Natural killer cell (primary cell): ENCODE data around the gene GAL3ST3. TPM values are rescaled to one million over a fixed set of nuclear protein-coding genes. Genes with fewer than 3 reads are reported as not detected.
"Not testable (repeated sequence)": the region's sequence is repeated elsewhere in the genome, so short reads cannot be mapped to it uniquely, and the experiment has no call there.

ENCODE experiments used
- ATAC-seq, 3 donors: fragments of 150-1000 bp in 2 of 3; fragments of 200-7000 bp in 1 of 3; cut with Tn5 transposase; 1 replicate in 1 of 3; 2 replicates in 2 of 3; pipeline ENCODE4 v1.10.0; 2021; ENCODE audit warnings: mild to moderate bottlenecking in 2 of 3, moderate library complexity in 2 of 3
- DNase-seq, 2 donors: peaks; one replicate each; pipeline versions ENCODE4 v3.0.0 to v3.0.0-alpha.2; 2013 to 2021; ENCODE audit warnings: mixed read lengths in 1 of 2
- H3K27ac ChIP-seq: one replicate; pipeline ENCODE4 v1.5.1; 2013; ENCODE audit warnings: mild to moderate bottlenecking, low read length
- H3K27me3 ChIP-seq: one replicate; pipeline ENCODE4 v1.6.1; 2013; ENCODE audit warnings: low read length; ENCODE audit not compliant: control insufficient read depth, insufficient read depth
- H3K36me3 ChIP-seq: one replicate; pipeline ENCODE4 v1.6.1; 2013; ENCODE audit warnings: low read length; ENCODE audit not compliant: control insufficient read depth, insufficient read depth
- H3K4me1 ChIP-seq: one replicate; pipeline ENCODE4 v1.6.1; 2013; ENCODE audit warnings: low read length; ENCODE audit not compliant: control insufficient read depth, insufficient read depth
- H3K4me3 ChIP-seq: one replicate; pipeline ENCODE4 v1.5.1; 2013; ENCODE audit warnings: low read length
- H3K9me3 ChIP-seq: one replicate; pipeline ENCODE4 v1.6.1; 2013; ENCODE audit warnings: low read length; ENCODE audit not compliant: control insufficient read depth, insufficient read depth
- H3K27ac Mint-ChIP-seq, 2 donors: one replicate each; pipeline ENCODE4 v1.8.0; 2022; ENCODE audit warnings: mild to moderate bottlenecking in 2 of 2, mixed read lengths in 2 of 2, moderate library complexity in 1 of 2
- H3K27me3 Mint-ChIP-seq, 2 donors: one replicate each; pipeline ENCODE4 v1.8.0; 2022; ENCODE audit warnings: low read depth in 2 of 2, mixed read lengths in 2 of 2
- H3K36me3 Mint-ChIP-seq: one replicate; pipeline ENCODE4 v1.8.0; 2022; ENCODE audit warnings: mixed read lengths
- H3K4me1 Mint-ChIP-seq, 2 donors: one replicate each; pipeline ENCODE4 v1.8.0; 2022; ENCODE audit warnings: mixed read lengths in 2 of 2
- H3K4me3 Mint-ChIP-seq: one replicate; pipeline ENCODE4 v1.8.0; 2022; ENCODE audit warnings: mild to moderate bottlenecking, moderate library complexity, mixed read lengths
- H3K9me3 Mint-ChIP-seq, 2 donors: one replicate each; pipeline ENCODE4 v1.8.0; 2022; ENCODE audit warnings: mixed read lengths in 2 of 2
- WGBS: methylation state at CpG from one replicate; pipeline ENCODE4 v1.1.7; 2013; ENCODE audit warnings: missing lambda C conversion rate; ENCODE audit not compliant: insufficient coverage; 5-methylcytosine and 5-hydroxymethylcytosine counted together
- intact Hi-C: fragments of 100-400 bp; cut with micrococcal nuclease; formaldehyde crosslinking; loops from one replicate; pipeline ENCODE4 v1.14.2; 2022
- total RNA-seq, 4 donors: library from RNA; stranded (reverse); fragments of 120-200 nt in 1 of 4; gene quantifications; one replicate each; pipeline versions ENCODE4 v1.2.3 to v1.2.4, GENCODE V29; 2013 to 2022
- TF ChIP-seq, protein P1 (sequence below): fragments of 200-600 bp; IDR thresholded peaks from one replicate; pipeline ENCODE4 v1.8.0; 2022; ENCODE audit warnings: antibody characterized with exemption

The GAL3ST3 gene, protein sequence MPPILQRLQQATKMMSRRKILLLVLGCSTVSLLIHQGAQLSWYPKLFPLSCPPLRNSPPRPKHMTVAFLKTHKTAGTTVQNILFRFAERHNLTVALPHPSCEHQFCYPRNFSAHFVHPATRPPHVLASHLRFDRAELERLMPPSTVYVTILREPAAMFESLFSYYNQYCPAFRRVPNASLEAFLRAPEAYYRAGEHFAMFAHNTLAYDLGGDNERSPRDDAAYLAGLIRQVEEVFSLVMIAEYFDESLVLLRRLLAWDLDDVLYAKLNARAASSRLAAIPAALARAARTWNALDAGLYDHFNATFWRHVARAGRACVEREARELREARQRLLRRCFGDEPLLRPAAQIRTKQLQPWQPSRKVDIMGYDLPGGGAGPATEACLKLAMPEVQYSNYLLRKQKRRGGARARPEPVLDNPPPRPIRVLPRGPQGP
- total RNA-seq = not detected
- not detected for total RNA-seq (2013)

DNA sequence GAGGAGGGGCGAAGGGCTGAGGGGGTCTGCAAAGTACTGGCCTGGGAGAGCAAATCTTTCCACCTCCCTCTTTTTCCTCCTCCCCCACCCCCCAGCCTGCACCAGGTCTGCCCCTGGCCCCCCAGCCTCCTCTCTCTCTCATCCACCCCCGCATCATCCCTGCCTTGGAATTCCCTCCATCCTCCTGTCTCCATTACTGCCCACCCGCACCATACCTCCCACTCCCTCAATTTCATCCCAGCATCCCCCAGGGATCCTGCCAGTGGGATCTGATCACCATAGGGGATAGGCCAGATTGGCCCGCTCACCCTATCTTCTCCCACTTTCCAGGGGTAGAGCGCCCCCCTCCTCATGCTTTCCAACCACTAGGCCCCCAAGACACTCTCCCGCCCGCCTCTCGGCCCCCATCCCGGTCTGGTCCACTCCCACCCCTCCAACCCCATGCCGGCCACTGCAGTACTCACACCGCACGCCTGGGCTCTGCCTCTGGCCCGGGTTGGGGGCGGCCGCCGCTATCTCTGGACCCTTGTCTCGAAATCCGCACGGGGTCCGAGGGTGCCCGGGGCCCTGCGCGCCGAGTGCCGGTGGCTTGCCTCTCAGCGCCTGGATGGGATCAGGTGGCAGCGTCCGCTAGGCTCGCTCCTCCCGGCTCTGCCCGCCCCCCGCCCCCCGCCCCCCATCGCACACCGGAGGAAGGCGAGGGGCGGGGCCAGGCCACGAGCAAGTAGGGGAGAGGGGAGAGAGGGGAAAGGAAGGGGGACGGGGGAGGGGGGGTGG lies at the start of gene GAL3ST3:
GAL3ST3 (minus strand) TSS at position 615 of the 777 bp plus-strand sequence. CDS start 3,746 bp downstream, outside the sequence.
- intact Hi-C loops = no loop called here
- 20% methylated on average over 33 of the region's 39 CpGs for WGBS
- no peaks in the 10 kb centered on the region for H3K9me3 ChIP-seq
- Mint-ChIP-seq H3K27me3 (peaks cover 0 to 11% of the 10 kb centered on the region in 2 donors), H3K4me1 (peaks cover 34 to 37% of the 10 kb centered on the region in 2 donors), H3K36me3 (no peaks in the 10 kb centered on the region), H3K9me3 (no peaks in the 10 kb centered on the region), H3K27ac (no peak within 1 kb of the TSS), H3K4me3 (no peak within 1 kb of the TSS)
- H3K36me3 ChIP-seq = peaks cover 2% of the 10 kb centered on the region
- H3K27ac ChIP-seq = no peak within 1 kb of the TSS
- no peak within 1 kb of the TSS for H3K4me3 ChIP-seq
- DNase-seq (no peak), ATAC-seq (no peak)
- H3K27me3 ChIP-seq = peaks cover 3% of the 10 kb centered on the region
- TF ChIP-seq, protein P1, sequence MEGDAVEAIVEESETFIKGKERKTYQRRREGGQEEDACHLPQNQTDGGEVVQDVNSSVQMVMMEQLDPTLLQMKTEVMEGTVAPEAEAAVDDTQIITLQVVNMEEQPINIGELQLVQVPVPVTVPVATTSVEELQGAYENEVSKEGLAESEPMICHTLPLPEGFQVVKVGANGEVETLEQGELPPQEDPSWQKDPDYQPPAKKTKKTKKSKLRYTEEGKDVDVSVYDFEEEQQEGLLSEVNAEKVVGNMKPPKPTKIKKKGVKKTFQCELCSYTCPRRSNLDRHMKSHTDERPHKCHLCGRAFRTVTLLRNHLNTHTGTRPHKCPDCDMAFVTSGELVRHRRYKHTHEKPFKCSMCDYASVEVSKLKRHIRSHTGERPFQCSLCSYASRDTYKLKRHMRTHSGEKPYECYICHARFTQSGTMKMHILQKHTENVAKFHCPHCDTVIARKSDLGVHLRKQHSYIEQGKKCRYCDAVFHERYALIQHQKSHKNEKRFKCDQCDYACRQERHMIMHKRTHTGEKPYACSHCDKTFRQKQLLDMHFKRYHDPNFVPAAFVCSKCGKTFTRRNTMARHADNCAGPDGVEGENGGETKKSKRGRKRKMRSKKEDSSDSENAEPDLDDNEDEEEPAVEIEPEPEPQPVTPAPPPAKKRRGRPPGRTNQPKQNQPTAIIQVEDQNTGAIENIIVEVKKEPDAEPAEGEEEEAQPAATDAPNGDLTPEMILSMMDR = no peak
- peaks cover 33% of the 10 kb centered on the region for H3K4me1 ChIP-seq

DNA sequence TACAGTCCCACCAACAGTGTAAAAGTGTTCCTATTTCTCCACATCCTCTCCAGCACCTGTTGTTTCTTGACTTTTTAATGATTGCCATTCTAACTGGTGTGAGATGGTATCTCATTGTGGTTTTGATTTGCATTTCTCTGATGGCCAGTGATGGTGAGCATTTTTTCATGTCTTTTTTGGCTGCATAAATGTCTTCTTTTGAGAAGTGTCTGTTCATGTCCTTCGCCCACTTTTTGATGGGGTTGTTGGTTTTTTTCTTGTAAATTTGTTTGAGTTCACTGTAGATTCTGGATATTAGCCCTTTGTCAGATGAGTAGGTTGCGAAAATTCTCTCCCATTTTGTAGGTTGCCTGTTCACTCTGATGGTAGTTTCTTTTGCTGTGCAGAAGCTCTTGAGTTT lies 43.2 kb upstream of the GAL3ST3 start:
- H3K36me3 ChIP-seq, H3K27ac Mint-ChIP-seq, H3K27me3 Mint-ChIP-seq, H3K27me3 ChIP-seq, DNase-seq, H3K36me3 Mint-ChIP-seq, H3K9me3 ChIP-seq, H3K9me3 Mint-ChIP-seq, intact Hi-C loops, H3K4me3 ChIP-seq, ATAC-seq, H3K4me3 Mint-ChIP-seq, H3K27ac ChIP-seq, H3K4me1 ChIP-seq: not testable (repeated sequence)
- no CpG with 5 or more reads among the region's 2 CpGs for WGBS
- H3K4me1 Mint-ChIP-seq = peaks cover 14 to 17% of the 10 kb centered on the region in 2 donors

DNA sequence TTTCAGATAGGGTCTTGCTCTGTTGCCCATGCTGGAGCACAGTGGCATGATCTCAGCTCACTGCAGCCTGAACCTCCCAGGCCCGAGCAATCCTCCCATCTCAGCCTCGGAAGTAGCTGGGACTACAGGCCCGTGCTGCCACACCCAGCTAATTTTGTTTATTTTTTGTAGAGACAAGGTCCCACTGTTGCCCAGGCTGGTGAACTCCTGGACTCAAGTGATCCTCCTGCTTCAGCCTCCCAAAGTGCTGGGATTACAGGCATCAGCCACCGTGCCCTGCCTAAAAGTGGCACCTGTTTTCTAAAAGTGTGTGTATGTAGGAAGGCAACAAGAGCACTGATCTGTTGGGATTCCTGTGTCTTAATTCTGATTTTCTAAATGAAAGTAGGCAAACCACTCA lies 41.3 kb upstream of the GAL3ST3 start:
- no peak overlapping the region for H3K4me3 ChIP-seq
- Mint-ChIP-seq H3K36me3 (no peaks in the 10 kb centered on the region), H3K27me3 (no peaks in the 10 kb centered on the region), H3K9me3 (no peaks in the 10 kb centered on the region), H3K4me1 (peaks cover 14 to 18% of the 10 kb centered on the region in 2 donors), H3K27ac (no peak overlapping the region), H3K4me3 (no peak overlapping the region)
- H3K27me3 ChIP-seq = no peaks in the 10 kb centered on the region
- no peaks in the 10 kb centered on the region for H3K4me1 ChIP-seq
- H3K27ac ChIP-seq = no peak overlapping the region
- H3K36me3 ChIP-seq = no peaks in the 10 kb centered on the region
- TF ChIP-seq, protein P1 = no peak
- DNase-seq (no peak), ATAC-seq (no peak)
- no peaks in the 10 kb centered on the region for H3K9me3 ChIP-seq
- 98% methylated on average over 4 of the region's 4 CpGs for WGBS
- intact Hi-C loops = no loop called here

DNA sequence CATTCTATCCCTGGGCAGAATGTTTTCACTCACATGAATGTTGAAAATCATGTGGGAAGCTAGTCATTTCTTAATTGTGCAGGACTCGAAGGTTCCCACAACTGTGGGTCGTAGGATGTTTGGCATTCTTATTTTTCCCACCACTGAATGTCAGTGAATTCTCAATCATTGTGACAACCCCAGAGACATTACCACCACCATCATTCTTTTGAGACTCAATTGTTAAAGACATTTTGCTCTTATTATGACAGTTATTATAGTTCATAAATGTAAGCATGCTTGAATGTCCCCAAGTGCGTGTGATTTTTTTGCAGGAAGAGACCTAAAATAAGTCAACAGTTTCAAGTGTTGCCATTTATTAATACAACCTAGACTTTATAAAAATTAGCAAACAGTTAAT lies 40.1 kb upstream of the GAL3ST3 start:
- no peaks in the 10 kb centered on the region for H3K27me3 Mint-ChIP-seq
- peaks cover 26 to 31% of the 10 kb centered on the region in 2 donors for H3K4me1 Mint-ChIP-seq
- H3K36me3 Mint-ChIP-seq = no peaks in the 10 kb centered on the region
- H3K27ac Mint-ChIP-seq = peak overlapping the region in 1 of 2 donors; percentile 38
- no peak overlapping the region for H3K27ac ChIP-seq
- WGBS = 100% methylated on average over 1 of the region's 3 CpGs
- intact Hi-C loops = no loop called here
- no peak overlapping the region for H3K4me3 ChIP-seq
- no peak for DNase-seq
- no peaks in the 10 kb centered on the region for H3K36me3 ChIP-seq
- ATAC-seq = no peak
- H3K27me3 ChIP-seq = no peaks in the 10 kb centered on the region
- no peaks in the 10 kb centered on the region for H3K9me3 ChIP-seq
- no peak overlapping the region for H3K4me3 Mint-ChIP-seq
- TF ChIP-seq, protein P1 = no peak
- no peaks in the 10 kb centered on the region for H3K9me3 Mint-ChIP-seq
- H3K4me1 ChIP-seq = peaks cover 3% of the 10 kb centered on the region
